Right cardiac atrium (tissue), 5 donors: ENCODE results near the gene RNF167. TPM values are rescaled to one million over a fixed set of nuclear protein-coding genes. Genes with fewer than 3 reads are reported as not detected.

ENCODE experiments used
- ATAC-seq, 2 donors: fragments of 200-7000 bp; cut with Tn5 transposase; one replicate each; pipeline versions ENCODE4 v1.8.0 to v1.9.1; 2020; ENCODE audit warnings: moderate library complexity in 2 of 2, mild to moderate bottlenecking in 1 of 2
- DNase-seq, 3 donors: peaks; one replicate each; pipeline ENCODE4 v3.0.0-alpha.2; 2020
- H3K27ac ChIP-seq: one replicate; pipeline ENCODE4 v1.5.1; 2013; ENCODE audit warnings: mild to moderate bottlenecking, low read length, control low read depth, moderate library complexity
- H3K27me3 ChIP-seq: one replicate; pipeline ENCODE4 v1.6.1; 2013; ENCODE audit not compliant: control insufficient read depth, insufficient read depth
- H3K4me1 ChIP-seq: one replicate; pipeline ENCODE4 v1.6.1; 2013; ENCODE audit warnings: low read length; ENCODE audit not compliant: control insufficient read depth, insufficient read depth
- H3K4me3 ChIP-seq: one replicate; pipeline ENCODE4 v1.5.1; 2013; ENCODE audit warnings: low read length, control low read depth
- H3K9me3 ChIP-seq: one replicate; pipeline ENCODE4 v1.6.1; 2013; ENCODE audit warnings: low read length; ENCODE audit not compliant: control insufficient read depth
- WGBS: extraction: QIAGEN DNeasy Blood & Tissue Kit; methylation state at CpG from one replicate; pipeline ENCODE4 v1.1.7; 2013; 5-methylcytosine and 5-hydroxymethylcytosine counted together
- intact Hi-C, 4 donors: fragments of 100-400 bp; cut with DNase I; formaldehyde crosslinking; loops; one replicate each; pipeline versions ENCODE4 v1.11.0 to v1.14.0; 2022 to 2023
- polyA plus RNA-seq: library from polyadenylated mRNA; stranded (reverse); fragments of 200-250 nt; gene quantifications from one replicate; pipeline ENCODE4 v1.2.3, GENCODE V29; 2013
- total RNA-seq, 4 donors: library from RNA; stranded (reverse); fragmentation: NEBNext Ultra II Directional; extraction: Animal tissue kit (Norgen Biotek cat#: 25700); gene quantifications; one replicate each; pipeline ENCODE4 v1.2.1, GENCODE V29; 2021
- donor health status: healthy with polysubstance abuse.
- donor health status: DM: no; HTN: yes; CAD: no.
- donor health status: DM: no; HTN: no; CAD: no.
- donor health status: DM: no; HTN: yes; CAD: no; lungs with severe emphysema.
- donor health status: DM: yes; HTN: yes; CAD: no.

Gene RNF167
- total and polyA plus RNA-seq, 5 donors, result 76.6 to 124 (median 89.7) TPM

DNA sequence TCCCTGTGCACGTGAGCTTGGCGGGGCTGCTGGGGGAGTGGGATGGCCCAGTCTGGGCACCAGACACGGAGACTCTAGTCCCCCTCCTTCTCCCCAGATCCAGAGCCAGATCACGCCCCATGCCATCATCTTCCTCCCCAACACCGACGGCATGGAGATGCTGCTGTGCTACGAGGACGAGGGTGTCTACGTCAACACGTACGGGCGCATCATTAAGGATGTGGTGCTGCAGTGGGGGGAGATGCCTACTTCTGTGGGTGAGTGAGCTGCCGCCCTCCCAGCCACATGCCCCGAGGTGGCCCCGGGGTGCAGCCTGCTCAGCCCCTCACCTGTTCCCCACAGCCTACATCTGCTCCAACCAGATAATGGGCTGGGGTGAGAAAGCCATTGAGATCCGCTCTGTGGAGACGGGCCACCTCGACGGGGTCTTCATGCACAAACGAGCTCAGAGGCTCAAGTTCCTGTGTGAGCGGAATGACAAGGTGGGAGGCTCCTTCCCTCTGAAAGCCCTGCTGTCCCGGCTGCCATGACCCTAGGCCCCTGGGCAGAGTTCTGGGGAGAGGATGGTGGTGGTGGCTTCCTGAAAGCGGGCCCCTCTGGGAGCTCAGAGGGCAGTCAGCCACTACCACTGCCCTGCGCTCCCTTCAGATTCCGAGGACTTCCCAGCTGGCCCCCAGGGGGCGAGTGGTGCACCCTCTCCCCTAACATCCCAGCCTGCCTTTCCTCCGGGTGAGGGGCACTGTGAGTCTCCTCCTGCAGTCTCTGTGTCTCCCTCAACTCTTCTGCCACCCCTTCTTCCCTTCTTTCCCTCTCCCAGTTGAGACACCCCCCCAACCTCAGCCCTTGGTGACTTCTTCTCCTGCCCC lies 43.5 kb upstream of the RNF167 start:
- Histone ChIP-seq H3K4me1 (no peaks in the 10 kb centered on the region), H3K27me3 (no peaks in the 10 kb centered on the region), H3K9me3 (no peaks in the 10 kb centered on the region), H3K27ac (no peak overlapping the region), H3K4me3 (no peak overlapping the region)
- WGBS, result 86% methylated on average over 27 of the region's 27 CpGs
- intact Hi-C loops, result loop anchor here in 1 of 4 donors (10.0 kb wide), 1 partner anchor 162 kb away; the partner anchor contains the start of genes CXCL16, MED11 and ZMYND15
- DNase-seq (no peak), ATAC-seq (no peak)

DNA sequence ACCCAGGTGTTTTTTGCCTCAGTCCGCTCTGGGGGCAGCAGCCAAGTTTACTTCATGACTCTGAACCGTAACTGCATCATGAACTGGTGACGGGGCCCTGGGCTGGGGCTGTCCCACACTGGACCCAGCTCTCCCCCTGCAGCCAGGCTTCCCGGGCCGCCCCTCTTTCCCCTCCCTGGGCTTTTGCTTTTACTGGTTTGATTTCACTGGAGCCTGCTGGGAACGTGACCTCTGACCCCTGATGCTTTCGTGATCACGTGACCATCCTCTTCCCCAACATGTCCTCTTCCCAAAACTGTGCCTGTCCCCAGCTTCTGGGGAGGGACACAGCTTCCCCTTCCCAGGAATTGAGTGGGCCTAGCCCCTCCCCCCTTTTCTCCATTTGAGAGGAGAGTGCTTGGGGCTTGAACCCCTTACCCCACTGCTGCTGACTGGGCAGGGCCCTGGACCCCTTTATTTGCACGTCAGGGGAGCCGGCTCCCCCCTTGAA lies 42.8 kb upstream of the RNF167 start:
- no peak for DNase-seq
- intact Hi-C loops, result loop anchor here in 1 of 4 donors (10.0 kb wide), 1 partner anchor 162 kb away; the partner anchor contains the start of genes CXCL16, MED11 and ZMYND15

GRCh38 chr17:4897785-4898184 lies 42.3 kb upstream of the RNF167 start:
- DNase-seq (no peak), ATAC-seq (no peak)
- H3K9me3 ChIP-seq, result no peaks in the 10 kb centered on the region
- intact Hi-C loops, result loop anchor here in 1 of 4 donors (10.0 kb wide), 1 partner anchor 163 kb away; the partner anchor contains the start of genes CXCL16, MED11 and ZMYND15
- WGBS, result 80% methylated on average over 5 of the region's 5 CpGs
- H3K27ac ChIP-seq, result no peak overlapping the region
- no peaks in the 10 kb centered on the region for H3K27me3 ChIP-seq
- no peak overlapping the region for H3K4me3 ChIP-seq
- H3K4me1 ChIP-seq, result no peaks in the 10 kb centered on the region

More for the DNA sequence above, 42.8 kb upstream of the RNF167 start:
- H3K27ac ChIP-seq, result no peak overlapping the region
- no peaks in the 10 kb centered on the region for H3K9me3 ChIP-seq
- no peak overlapping the region for H3K4me3 ChIP-seq
- ATAC-seq, result no peak
- 71% methylated on average over 10 of the region's 10 CpGs for WGBS
- no peaks in the 10 kb centered on the region for H3K27me3 ChIP-seq
- H3K4me1 ChIP-seq, result no peaks in the 10 kb centered on the region

- 83% methylated on average over 8 of the region's 8 CpGs for whole genome bisulfite sequencing
- intact Hi-C loops, result loop anchor here in 1 of 4 donors (10.0 kb wide), 1 partner anchor 164 kb away; the partner anchor contains the start of genes CXCL16, MED11 and ZMYND15
Measured at GRCh38 chr17:4898351-4898750, 41.7 kb upstream of the RNF167 start.

GRCh38 chr17:4898927-4899326 lies 41.1 kb upstream of the RNF167 start:
- Histone ChIP-seq H3K4me3 (peak overlapping the region; percentile 32), H3K27ac (no peak overlapping the region), H3K27me3 (no peaks in the 10 kb centered on the region), H3K4me1 (no peaks in the 10 kb centered on the region), H3K9me3 (no peaks in the 10 kb centered on the region)
- no peak for ATAC-seq
- intact Hi-C loops, result loop anchor here in 1 of 4 donors (10.0 kb wide), 1 partner anchor 164 kb away; the partner anchor contains the start of genes CXCL16, MED11 and ZMYND15
- DNase-seq, result peak in 1 of 3 donors; percentile 76
- 13% methylated on average over 34 of the region's 34 CpGs for WGBS

More at GRCh38 chr17:4898351-4898750, 41.7 kb upstream of the RNF167 start:
- no peaks in the 10 kb centered on the region for H3K4me1 ChIP-seq
- no peak for ATAC-seq
- no peak overlapping the region for H3K4me3 ChIP-seq
- no peaks in the 10 kb centered on the region for H3K27me3 ChIP-seq
- DNase-seq, result no peak
- no peaks in the 10 kb centered on the region for H3K9me3 ChIP-seq
- no peak overlapping the region for H3K27ac ChIP-seq

- intact Hi-C loops, result loop anchor here in 1 of 4 donors (10.0 kb wide), 1 partner anchor 165 kb away; the partner anchor contains the start of genes CXCL16, MED11 and ZMYND15
- no peak within 1 kb of the TSS for H3K27ac ChIP-seq
- peak within 1 kb of the TSS; percentile 32 for H3K4me3 ChIP-seq
Measured at GRCh38 chr17:4899341-4900230, 40.5 kb upstream of the RNF167 start, which contains the start of gene C17orf107. Gene C17orf107 (plus strand): TSS chr17:4899536. CDS start chr17:4899763, 227 bp downstream.

GRCh38 chr17:4900231-4901107 lies 39.6 kb upstream of the RNF167 start:
- no peak overlapping the region for H3K27ac ChIP-seq
- DNase-seq (peak; percentile 45 to 77 (median 68)), ATAC-seq (peak in 1 of 2 donors; percentile 3)
- no peaks in the 10 kb centered on the region for H3K27me3 ChIP-seq
- H3K9me3 ChIP-seq, result no peaks in the 10 kb centered on the region
- intact Hi-C loops, result no loop called here
- 39% methylated on average over 65 of the region's 65 CpGs for WGBS
- H3K4me3 ChIP-seq, result no peak overlapping the region
- no peaks in the 10 kb centered on the region for H3K4me1 ChIP-seq

More at GRCh38 chr17:4899341-4900230, 40.5 kb upstream of the RNF167 start, which contains the start of gene C17orf107:
- WGBS, result 13% methylated on average over 60 of the region's 60 CpGs
- H3K9me3 ChIP-seq, result no peaks in the 10 kb centered on the region
- no peaks in the 10 kb centered on the region for H3K4me1 ChIP-seq
- ATAC-seq (peak; percentile 57 to 60), DNase-seq (peak; percentile 89 to 94 (median 93))
- no peaks in the 10 kb centered on the region for H3K27me3 ChIP-seq

- Histone ChIP-seq H3K4me3 (no peak overlapping the region), H3K4me1 (no peaks in the 10 kb centered on the region), H3K27me3 (no peaks in the 10 kb centered on the region), H3K9me3 (no peaks in the 10 kb centered on the region), H3K27ac (peak overlapping the region; percentile 20)
- intact Hi-C loops, result no loop called here
- DNase-seq (no peak), ATAC-seq (no peak)
- 65% methylated on average over 37 of the region's 37 CpGs for WGBS
Measured at GRCh38 chr17:4901108-4901647, 38.9 kb upstream of the RNF167 start.

DNA sequence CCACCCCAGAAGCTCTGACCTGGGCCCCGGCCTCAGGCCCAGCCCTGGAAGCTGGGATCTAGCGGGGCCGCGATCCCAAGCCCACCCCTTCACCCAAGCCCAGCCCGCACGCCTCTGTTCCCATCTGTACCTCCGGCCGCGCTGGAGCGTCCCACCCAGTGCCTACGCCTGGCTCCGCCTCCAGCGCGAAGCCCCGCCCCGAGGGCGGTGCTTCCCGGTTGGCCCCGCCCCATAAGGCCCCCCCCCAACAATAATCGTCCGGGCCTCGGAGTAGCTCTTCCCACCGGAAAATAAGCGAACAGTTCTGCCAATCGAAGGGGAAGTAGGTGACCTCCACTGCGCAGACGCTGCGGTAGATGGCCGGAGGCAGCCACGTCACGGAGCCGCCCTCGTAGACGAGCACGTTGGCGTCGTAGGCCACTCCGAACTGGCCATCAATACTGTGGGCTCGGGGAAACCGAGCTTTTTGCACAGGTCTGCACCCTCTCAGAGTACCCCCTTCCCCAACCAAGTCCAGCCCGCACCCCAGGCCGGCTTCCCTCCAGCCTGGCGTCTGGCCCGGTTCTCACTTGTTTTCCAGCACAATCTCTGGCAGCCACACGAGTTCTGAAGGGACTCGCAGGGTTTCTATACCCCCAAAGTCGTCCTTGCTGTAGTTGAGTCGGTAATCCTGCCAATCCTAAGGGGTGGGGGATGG lies 38.3 kb upstream of the RNF167 start:
- DNase-seq, result peak; percentile 65 to 89 (median 85)
- intact Hi-C loops, result no loop called here
- Histone ChIP-seq H3K9me3 (no peaks in the 10 kb centered on the region), H3K27ac (peak overlapping the region; percentile 78), H3K27me3 (no peaks in the 10 kb centered on the region), H3K4me1 (no peaks in the 10 kb centered on the region), H3K4me3 (peak overlapping the region; percentile 1)
- 52% methylated on average over 48 of the region's 48 CpGs for WGBS
- ATAC-seq, result peak; percentile 34 to 49
